Activated CD4-positive, alpha-beta T cell treated with anti-CD3 and anti-CD28 coated beads, Interleukin-2, amount 10 ng/mL, durations not matched to agents 7 days and 5 days (primary cell): Measurements from ENCODE around the gene FOXL2. TPM values are rescaled to one million over a fixed set of nuclear protein-coding genes. Genes with fewer than 3 reads are reported as not detected.

Source experiments
- CTCF ChIA-PET: fragments of 350-600 bp; sonication (Branson Sonifier 250); formaldehyde crosslinking; loops from one replicate; lab custom pipeline; 2021; ENCODE audit warnings: antibody characterized with exemption; lab: Charles Lee
- POLR2A ChIA-PET: fragments of 350-600 bp; sonication (Branson Sonifier 250); formaldehyde crosslinking; loops from one replicate; lab custom pipeline; 2021; ENCODE audit warnings: antibody characterized with exemption; lab: Charles Lee
- DNase-seq: peaks from one replicate; pipeline ENCODE4 v3.0.0-alpha.2; 2020
- H3K27ac Mint-ChIP-seq: one replicate; pipeline ENCODE4 v1.8.0; 2021; ENCODE audit warnings: mild to moderate bottlenecking, moderate library complexity, mixed read lengths
- H3K27me3 Mint-ChIP-seq: one replicate; pipeline ENCODE4 v1.8.0; 2021; ENCODE audit warnings: mixed read lengths
- H3K36me3 Mint-ChIP-seq: one replicate; pipeline ENCODE4 v1.8.0; 2021; ENCODE audit warnings: low read depth, mixed read lengths
- H3K4me1 Mint-ChIP-seq: one replicate; pipeline ENCODE4 v1.8.0; 2021; ENCODE audit warnings: mixed read lengths
- H3K4me3 Mint-ChIP-seq: one replicate; pipeline ENCODE4 v1.8.0; 2021; ENCODE audit warnings: mild to moderate bottlenecking, moderate library complexity, mixed read lengths
- H3K9me3 Mint-ChIP-seq: one replicate; pipeline ENCODE4 v1.8.0; 2021; ENCODE audit warnings: mixed read lengths
- total RNA-seq, 2 experiments: library from RNA; stranded (reverse); gene quantifications; one replicate each; pipeline ENCODE4 v1.2.3, GENCODE V29; 2021

Gene FOXL2
- not detected for total RNA-seq

- Mint-ChIP-seq H3K27ac (peak within 1 kb of the TSS; percentile 66), H3K4me1 (peaks cover 37% of the 10 kb centered on the region), H3K36me3 (no peaks in the 10 kb centered on the region), H3K4me3 (peak within 1 kb of the TSS; percentile 41), H3K27me3 (peaks cover 88% of the 10 kb centered on the region), H3K9me3 (no peaks in the 10 kb centered on the region)
- POLR2A ChIA-PET, result no interaction called here
- CTCF ChIA-PET, result interaction anchor here (0.6 to 2.3 kb wide), 4 partner anchors 10 to 733 kb away, joined by 4 to 12 read pairs (median 6); no protein-coding TSS in a partner anchor
- DNase-seq, result no peak
Observed at GRCh38 chr3:138946663-138947494, at the start of gene FOXL2, which contains the start of gene FOXL2NB. TSS of gene FOXL2 (minus strand) at chr3:138947137. CDS start at chr3:138946722, 415 bp downstream. TSS of gene FOXL2NB (plus strand) at chr3:138947217. CDS start at chr3:138947365, 148 bp downstream.

GRCh38 chr3:138995706-138996105, 48.8 kb upstream of the FOXL2 start:
- Mint-ChIP-seq H3K4me1 (no peaks in the 10 kb centered on the region), H3K36me3 (no peaks in the 10 kb centered on the region), H3K27ac (no peak overlapping the region), H3K27me3 (peaks cover 28% of the 10 kb centered on the region), H3K9me3 (no peaks in the 10 kb centered on the region), H3K4me3 (no peak overlapping the region)
- ChIA-PET POLR2A (no interaction called here), CTCF (no interaction called here)
- DNase-seq, result no peak

GRCh38 chr3:138987181-138987580, 40.2 kb upstream of the FOXL2 start:
- POLR2A ChIA-PET, result no interaction called here
- Mint-ChIP-seq H3K27me3 (peaks cover 4% of the 10 kb centered on the region), H3K4me3 (no peak overlapping the region), H3K36me3 (no peaks in the 10 kb centered on the region), H3K27ac (no peak overlapping the region), H3K4me1 (no peaks in the 10 kb centered on the region), H3K9me3 (no peaks in the 10 kb centered on the region)
- CTCF ChIA-PET, result no interaction called here
- no peak for DNase-seq

GRCh38 chr3:138985932-138986331, 39.0 kb upstream of the FOXL2 start:
- no peaks in the 10 kb centered on the region for H3K9me3 Mint-ChIP-seq
- H3K4me1 Mint-ChIP-seq, result no peaks in the 10 kb centered on the region
- ChIA-PET POLR2A (no interaction called here), CTCF (no interaction called here)
- H3K27ac Mint-ChIP-seq, result no peak overlapping the region
- no peak for DNase-seq
- H3K27me3 Mint-ChIP-seq, result peaks cover 4% of the 10 kb centered on the region
- H3K4me3 Mint-ChIP-seq, result no peak overlapping the region
- H3K36me3 Mint-ChIP-seq, result no peaks in the 10 kb centered on the region

GRCh38 chr3:138984816-138985215, 37.9 kb upstream of the FOXL2 start:
- no peak overlapping the region for H3K4me3 Mint-ChIP-seq
- ChIA-PET POLR2A (no interaction called here), CTCF (no interaction called here)
- peaks cover 4% of the 10 kb centered on the region for H3K27me3 Mint-ChIP-seq
- H3K4me1 Mint-ChIP-seq, result no peaks in the 10 kb centered on the region
- DNase-seq, result no peak
- H3K27ac Mint-ChIP-seq, result no peak overlapping the region
- no peaks in the 10 kb centered on the region for H3K9me3 Mint-ChIP-seq
- no peaks in the 10 kb centered on the region for H3K36me3 Mint-ChIP-seq

- DNase-seq, result no peak
- CTCF ChIA-PET, result interaction anchor here (0.7 kb wide), 1 partner anchor 19 kb away, joined by 3 read pairs; no protein-coding TSS in a partner anchor
Observed at GRCh38 chr3:138976047-138976446, 29.1 kb upstream of the FOXL2 start.

GRCh38 chr3:138975351-138975750, 28.4 kb upstream of the FOXL2 start:
- Mint-ChIP-seq H3K4me1 (no peaks in the 10 kb centered on the region), H3K36me3 (no peaks in the 10 kb centered on the region), H3K27me3 (peaks cover 7% of the 10 kb centered on the region), H3K9me3 (no peaks in the 10 kb centered on the region), H3K27ac (no peak overlapping the region), H3K4me3 (no peak overlapping the region)
- CTCF ChIA-PET, result no interaction called here
- POLR2A ChIA-PET, result no interaction called here
- no peak for DNase-seq

More at GRCh38 chr3:138976047-138976446, 29.1 kb upstream of the FOXL2 start:
- POLR2A ChIA-PET, result no interaction called here
- Mint-ChIP-seq H3K36me3 (no peaks in the 10 kb centered on the region), H3K4me3 (no peak overlapping the region), H3K4me1 (no peaks in the 10 kb centered on the region), H3K27me3 (peaks cover 6% of the 10 kb centered on the region), H3K27ac (no peak overlapping the region), H3K9me3 (no peaks in the 10 kb centered on the region)

- H3K27me3 Mint-ChIP-seq, result peaks cover 7% of the 10 kb centered on the region
- no peaks in the 10 kb centered on the region for H3K9me3 Mint-ChIP-seq
- CTCF ChIA-PET, result interaction anchor here (0.5 kb wide), 1 partner anchor 441 kb away, joined by 4 read pairs; no protein-coding TSS in a partner anchor
- H3K4me3 Mint-ChIP-seq, result no peak overlapping the region
- POLR2A ChIA-PET, result no interaction called here
- no peak for DNase-seq
- no peaks in the 10 kb centered on the region for H3K36me3 Mint-ChIP-seq
- H3K27ac Mint-ChIP-seq, result no peak overlapping the region
- H3K4me1 Mint-ChIP-seq, result no peaks in the 10 kb centered on the region
Observed at GRCh38 chr3:138974462-138974861, 27.5 kb upstream of the FOXL2 start.

- no peak for DNase-seq
- ChIA-PET CTCF (interaction anchor here (0.9 to 1.6 kb wide), 2 partner anchors 9 to 531 kb away, joined by 3 read pairs; no protein-coding TSS in a partner anchor), POLR2A (no interaction called here)
- Mint-ChIP-seq H3K4me1 (no peaks in the 10 kb centered on the region), H3K27me3 (peaks cover 15% of the 10 kb centered on the region), H3K36me3 (no peaks in the 10 kb centered on the region), H3K9me3 (no peaks in the 10 kb centered on the region), H3K27ac (no peak overlapping the region), H3K4me3 (no peak overlapping the region)
Observed at GRCh38 chr3:138972941-138973340, 26.0 kb upstream of the FOXL2 start.

GRCh38 chr3:138971766-138972320, 24.9 kb upstream of the FOXL2 start:
- no peak for DNase-seq
- ChIA-PET CTCF (interaction anchor here (1.2 to 1.6 kb wide), 2 partner anchors 8 to 11 kb away, joined by 3 read pairs; no protein-coding TSS in a partner anchor), POLR2A (no interaction called here)
- Mint-ChIP-seq H3K4me3 (no peak overlapping the region), H3K27me3 (peaks cover 17% of the 10 kb centered on the region), H3K27ac (no peak overlapping the region), H3K9me3 (no peaks in the 10 kb centered on the region), H3K4me1 (no peaks in the 10 kb centered on the region), H3K36me3 (no peaks in the 10 kb centered on the region)

GRCh38 chr3:138964923-138965322, 18.0 kb upstream of the FOXL2 start:
- Mint-ChIP-seq H3K27me3 (peaks cover 35% of the 10 kb centered on the region), H3K4me3 (no peak overlapping the region), H3K4me1 (peaks cover 7% of the 10 kb centered on the region), H3K9me3 (no peaks in the 10 kb centered on the region), H3K27ac (no peak overlapping the region), H3K36me3 (peaks cover 2% of the 10 kb centered on the region)
- ChIA-PET CTCF (no interaction called here), POLR2A (no interaction called here)
- DNase-seq, result no peak

- Mint-ChIP-seq H3K27ac (no peak overlapping the region), H3K9me3 (no peaks in the 10 kb centered on the region), H3K4me3 (no peak overlapping the region), H3K4me1 (peaks cover 7% of the 10 kb centered on the region), H3K36me3 (peaks cover 2% of the 10 kb centered on the region), H3K27me3 (peaks cover 40% of the 10 kb centered on the region)
- CTCF ChIA-PET, result interaction anchor here (1.0 kb wide), 1 partner anchor 8 kb away, joined by 3 read pairs; no protein-coding TSS in a partner anchor
- POLR2A ChIA-PET, result no interaction called here
- no peak for DNase-seq
Observed at GRCh38 chr3:138964264-138964663, 17.3 kb upstream of the FOXL2 start.
